GM21447 (cell line): ENCODE measurements around the gene BACH2.

Source experiments
- ATAC-seq: cut with Tn5 transposase; IDR thresholded peaks from one replicate; pipeline ENCODE4 v1.9.1; 2021; ENCODE audit not compliant: unreplicated experiment

Gene BACH2

GRCh38 chr6:90241229-90241880 lies 55.3 kb downstream of the BACH2 start:
- ATAC-seq: no peak

DNA sequence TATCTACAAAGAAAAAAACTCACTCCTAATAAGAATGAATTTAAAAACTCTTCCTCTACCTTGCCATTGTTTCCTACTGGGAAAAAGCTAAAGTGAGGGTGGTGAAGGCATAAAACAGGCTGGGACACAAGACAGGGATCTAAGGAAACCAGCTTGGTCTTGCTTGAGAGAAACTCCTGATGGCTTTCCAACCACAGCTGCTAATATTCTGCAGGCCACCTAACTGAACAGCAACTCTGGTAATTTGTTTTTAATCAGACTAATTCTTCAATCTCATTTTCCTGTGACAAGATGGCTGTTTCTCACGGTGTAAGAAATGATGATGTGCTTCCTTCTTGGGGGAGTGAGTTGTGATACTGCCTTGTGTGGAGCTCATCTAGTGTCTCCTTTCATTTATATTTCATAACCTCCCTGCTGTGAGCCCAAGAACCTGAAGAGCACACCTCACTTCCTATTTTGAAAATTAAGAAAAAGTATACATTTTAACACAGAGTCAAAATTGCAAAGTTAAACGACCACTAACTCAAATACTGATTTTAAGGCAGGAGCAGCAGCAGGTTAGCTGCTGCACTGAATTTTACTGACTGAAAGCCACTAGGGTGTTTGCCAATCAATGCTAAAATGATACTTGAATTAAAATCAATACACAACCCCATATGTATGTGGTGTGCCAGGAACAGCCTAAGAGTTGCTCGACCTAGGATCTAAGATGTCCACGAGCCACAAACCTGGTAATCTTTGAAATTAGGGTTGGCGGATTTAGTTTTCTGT lies 58.0 kb downstream of the BACH2 start:
- ATAC-seq: no peak

- no peak for ATAC-seq
Observed at GRCh38 chr6:90237350-90237990, 59.2 kb downstream of the BACH2 start.

DNA sequence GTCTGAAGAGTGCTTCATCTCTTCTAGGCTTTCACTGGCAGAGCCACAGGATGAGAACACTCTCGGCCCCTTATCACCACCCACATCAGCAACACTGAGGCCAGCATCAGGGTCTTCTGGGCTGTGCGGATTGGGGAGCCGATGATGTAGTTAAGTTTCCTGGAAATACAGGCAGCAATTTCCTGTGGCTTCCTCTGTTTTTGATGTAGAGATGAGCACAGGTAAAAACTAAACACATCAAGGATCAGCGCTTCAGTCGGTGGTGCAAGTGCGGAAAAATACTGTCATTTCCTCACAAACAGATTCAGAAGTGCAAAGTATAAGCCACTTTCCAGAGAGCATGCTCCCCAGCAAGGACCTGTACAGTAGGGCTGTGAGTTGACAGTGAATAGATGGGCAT lies 62.6 kb downstream of the BACH2 start:
- no peak for ATAC-seq

DNA sequence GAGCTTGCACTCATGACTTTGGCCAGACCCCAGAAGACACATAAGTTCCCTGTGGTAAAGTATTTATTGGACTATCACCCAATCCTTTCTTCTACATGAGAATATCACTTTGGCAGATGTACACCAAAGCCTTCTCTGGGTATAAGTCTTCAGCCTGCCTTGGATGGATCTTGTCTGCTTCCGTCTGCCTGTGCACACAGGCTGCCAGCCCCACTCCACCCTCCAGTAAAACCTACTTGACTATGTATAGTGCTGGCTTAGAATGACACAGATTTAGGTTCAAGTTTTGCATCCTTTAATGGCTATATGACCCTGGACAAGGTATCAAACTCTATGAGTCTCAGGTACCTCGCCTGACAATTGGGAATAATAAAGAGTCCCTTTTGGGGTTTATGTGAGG lies 63.4 kb downstream of the BACH2 start:
- no peak for ATAC-seq

DNA sequence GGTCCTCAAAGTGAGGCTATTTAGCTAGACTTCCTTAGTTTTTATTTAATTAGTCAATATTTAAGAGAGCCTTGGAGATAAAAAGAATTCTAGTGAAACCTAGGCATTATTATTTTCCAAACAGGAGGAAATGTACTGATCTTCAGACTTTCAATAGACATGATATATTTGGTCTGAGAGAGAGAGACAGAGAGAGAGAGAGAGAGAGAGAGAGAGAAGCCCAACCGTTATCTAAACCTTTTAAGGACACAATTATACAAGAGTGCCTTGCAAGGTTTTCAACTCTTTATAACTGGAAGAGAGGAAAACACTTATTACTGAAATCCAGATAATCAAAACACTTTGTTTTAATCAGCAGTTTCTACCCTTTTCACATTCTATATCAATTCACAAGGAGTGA lies 64.8 kb downstream of the BACH2 start:
- ATAC-seq: no peak

DNA sequence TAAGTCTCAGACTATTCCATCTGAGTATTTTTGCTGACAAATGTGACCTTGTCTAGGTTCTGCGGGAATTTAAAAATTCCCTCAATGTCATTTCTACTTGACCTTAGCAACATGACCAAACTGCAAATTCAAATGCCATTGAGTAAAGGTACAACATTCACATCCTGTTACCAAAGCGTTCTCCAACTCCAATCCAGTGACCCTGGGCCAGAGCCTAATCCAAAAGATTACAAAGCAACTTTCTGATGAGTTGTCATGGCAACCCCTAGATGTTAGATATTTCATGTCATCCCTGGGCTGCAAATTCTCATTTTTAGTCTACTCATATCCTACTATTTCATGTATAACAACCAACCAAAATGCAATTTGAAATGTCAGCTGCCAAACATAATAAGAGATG lies 65.3 kb downstream of the BACH2 start:
- ATAC-seq: no peak

- ATAC-seq: no peak
Observed at GRCh38 chr6:90230548-90231215, 66.0 kb downstream of the BACH2 start.

GRCh38 chr6:90229331-90230010 lies 67.2 kb downstream of the BACH2 start:
- ATAC-seq: no peak

DNA sequence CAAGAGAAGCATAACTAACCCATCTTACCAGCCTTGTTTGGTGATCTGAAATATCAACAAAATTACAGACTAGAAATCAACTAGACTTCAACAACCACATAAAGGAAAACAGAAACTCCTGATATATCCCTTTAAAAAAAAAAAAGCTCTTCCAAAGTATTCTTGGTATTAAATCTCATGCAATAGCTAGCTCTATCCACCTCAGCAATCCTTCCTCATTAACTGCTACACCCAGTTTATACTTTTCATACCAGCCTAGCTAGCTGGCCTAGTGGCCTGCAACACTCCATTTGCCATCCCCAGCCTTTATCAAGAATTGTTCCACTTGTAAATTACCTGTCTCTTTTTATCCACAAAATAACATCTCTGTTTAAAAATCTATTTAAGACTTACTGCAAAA lies 69.0 kb downstream of the BACH2 start:
- no peak for ATAC-seq

GRCh38 chr6:90227213-90227612 lies 69.4 kb downstream of the BACH2 start:
- ATAC-seq: no peak

GRCh38 chr6:90226257-90226656 lies 70.4 kb downstream of the BACH2 start:
- no peak for ATAC-seq

DNA sequence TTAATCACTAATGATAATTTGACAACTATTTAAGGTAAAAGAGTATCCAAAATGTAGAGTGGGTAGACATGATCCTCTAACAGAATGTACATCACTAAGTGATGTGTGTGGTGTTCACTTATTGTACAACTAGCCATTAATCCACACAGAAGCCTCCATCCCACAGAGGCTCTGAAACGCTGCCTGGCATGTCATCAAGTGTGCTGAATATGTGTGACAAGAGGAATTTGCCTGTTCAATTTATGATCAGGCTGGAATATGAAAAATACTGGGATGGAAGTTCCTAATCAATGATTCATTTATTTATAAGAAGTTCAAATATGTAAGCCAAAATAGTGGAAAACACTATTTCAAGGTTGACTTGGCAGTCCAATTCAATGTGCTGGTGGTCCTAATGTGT lies 72.4 kb downstream of the BACH2 start:
- ATAC-seq: no peak

GRCh38 chr6:90222724-90223198 lies 73.9 kb downstream of the BACH2 start:
- no peak for ATAC-seq

- no peak for ATAC-seq
Observed at GRCh38 chr6:90222008-90222407, 74.6 kb downstream of the BACH2 start.

GRCh38 chr6:90221403-90221802 lies 75.2 kb downstream of the BACH2 start:
- ATAC-seq: no peak

- no peak for ATAC-seq
Observed at GRCh38 chr6:90220273-90220672, 76.4 kb downstream of the BACH2 start.

GRCh38 chr6:90219209-90219985 lies 77.2 kb downstream of the BACH2 start:
- ATAC-seq: no peak

DNA sequence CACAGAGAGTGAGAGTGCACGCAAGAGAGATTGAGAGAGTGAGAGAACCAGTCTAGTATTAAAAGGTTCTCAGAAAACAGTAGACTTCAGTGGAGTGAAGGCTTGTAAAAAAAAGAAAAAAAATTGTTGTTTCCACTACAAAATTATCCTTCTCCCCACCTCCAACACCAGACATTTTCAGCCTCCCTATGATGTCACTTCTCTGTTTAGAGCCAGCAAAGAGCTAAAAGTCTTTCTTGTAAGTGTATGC lies 77.8 kb downstream of the BACH2 start:
- ATAC-seq: no peak

DNA sequence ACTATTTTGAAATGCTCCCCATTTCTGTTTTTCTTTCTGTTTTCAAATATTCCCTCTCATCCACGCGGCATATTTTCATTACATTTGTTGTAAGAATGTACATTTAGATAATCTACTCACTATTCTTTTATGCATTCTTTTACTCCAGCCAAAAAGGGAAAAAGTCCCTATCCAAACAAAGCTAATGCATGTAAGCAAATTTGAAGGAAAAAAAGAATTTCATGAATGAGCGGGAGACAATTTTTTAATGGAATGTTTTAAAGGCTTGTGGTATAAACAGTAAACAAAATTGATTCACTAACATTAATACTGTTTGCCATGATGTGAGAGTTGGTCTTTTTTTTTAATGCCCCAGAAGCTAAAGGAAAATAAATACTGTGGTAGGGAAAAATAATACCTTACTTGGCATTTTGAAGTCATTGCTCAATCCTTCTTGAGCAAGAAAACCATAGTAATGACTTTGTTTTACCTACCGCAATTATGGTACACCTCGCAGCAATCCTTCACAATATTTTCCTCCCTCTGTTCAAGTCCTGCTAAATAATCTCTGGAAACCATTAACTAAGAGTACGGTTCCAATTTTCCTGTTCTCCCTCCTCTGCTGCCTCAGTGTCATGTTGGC lies 79.0 kb downstream of the BACH2 start:
- no peak for ATAC-seq
